Fibroblast of villous mesenchyme (primary cell): Measurements from ENCODE around the gene SKAP1. TPM values are rescaled to one million over a fixed set of nuclear protein-coding genes. Genes with fewer than 3 reads are reported as not detected.

Experiments
- DNase-seq: peaks from one replicate; pipeline ENCODE4 v3.0.0-alpha.2; 2010; ENCODE audit warnings: low read depth
- H3K4me3 ChIP-seq: 2 replicates; pipeline ENCODE4 v1.5.1; 2011; ENCODE audit warnings: low read depth, mild to moderate bottlenecking, low read length
- CTCF ChIP-seq: IDR thresholded peaks from 2 replicates; pipeline ENCODE4 v1.5.1; 2012; ENCODE audit warnings: low read depth, mild to moderate bottlenecking, low read length; ENCODE audit not compliant: insufficient read depth
- total RNA-seq: library from RNA; depleted of rRNA; stranded (reverse); fragments of >200 nt; gene quantifications from 2 replicates; pipeline ENCODE4 v1.2.3, GENCODE V29; 2012

SKAP1 gene
- total RNA-seq, 1 donor: not detected

- no peak for TF ChIP-seq CTCF
- no peak for DNase-seq
- H3K4me3 ChIP-seq: no peak overlapping the region
Observed at GRCh38 chr17:48328457-48328856, 101.6 kb downstream of the SKAP1 start.

- no peak overlapping the region for H3K4me3 ChIP-seq
- no peak for TF ChIP-seq CTCF
- no peak for DNase-seq
Observed at GRCh38 chr17:48326310-48326709, 103.7 kb downstream of the SKAP1 start.

DNA sequence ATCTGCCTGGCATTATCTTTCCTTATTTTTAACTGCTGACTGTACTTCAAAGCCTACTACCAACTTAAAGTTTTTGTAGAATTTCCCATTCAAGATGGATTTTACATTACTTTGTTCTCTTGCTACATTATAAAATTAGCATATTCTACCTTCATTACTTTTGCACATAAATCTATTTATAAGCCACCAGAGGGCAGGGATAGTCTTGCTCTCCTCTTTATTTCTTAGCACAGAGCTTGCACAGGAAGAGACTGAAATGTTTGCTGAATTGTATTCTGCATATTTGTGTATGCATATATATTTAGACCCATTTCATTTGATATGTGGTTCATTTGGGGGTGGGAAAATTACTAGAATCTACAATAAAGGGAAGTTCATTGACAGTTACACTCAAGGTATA, 108.0 kb downstream of the SKAP1 start:
- peak; percentile 20 for TF ChIP-seq CTCF
- peak; percentile 10 for DNase-seq
- H3K4me3 ChIP-seq: no peak overlapping the region

GRCh38 chr17:48317732-48318131, 112.3 kb downstream of the SKAP1 start:
- no peak for TF ChIP-seq CTCF
- DNase-seq: no peak

DNA sequence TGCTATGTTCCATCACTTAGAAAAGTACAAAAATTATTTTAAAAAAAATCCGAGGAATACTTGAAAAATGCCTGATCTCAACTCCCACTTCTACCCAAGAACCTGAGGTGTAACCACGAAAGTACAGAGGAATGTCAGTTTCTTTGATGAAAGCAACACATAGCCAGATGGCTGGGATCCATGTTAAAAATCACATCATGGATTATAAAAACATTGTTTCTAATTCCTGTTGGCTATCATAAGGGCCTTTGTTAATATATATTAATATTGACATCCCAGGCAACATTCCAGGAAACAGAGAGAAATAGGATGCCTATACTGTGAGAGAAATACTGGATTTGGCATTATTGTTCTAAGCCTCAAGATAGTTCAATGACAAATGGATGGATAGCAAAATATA, 115.3 kb downstream of the SKAP1 start:
- DNase-seq: no peak
- H3K4me3 ChIP-seq: no peak overlapping the region
- no peak for TF ChIP-seq CTCF

More at GRCh38 chr17:48317732-48318131, 112.3 kb downstream of the SKAP1 start:
- H3K4me3 ChIP-seq: no peak overlapping the region

- no peak for DNase-seq
- H3K4me3 ChIP-seq: no peak overlapping the region
- TF ChIP-seq CTCF: no peak
Observed at GRCh38 chr17:48313096-48313755, 116.8 kb downstream of the SKAP1 start.

DNA sequence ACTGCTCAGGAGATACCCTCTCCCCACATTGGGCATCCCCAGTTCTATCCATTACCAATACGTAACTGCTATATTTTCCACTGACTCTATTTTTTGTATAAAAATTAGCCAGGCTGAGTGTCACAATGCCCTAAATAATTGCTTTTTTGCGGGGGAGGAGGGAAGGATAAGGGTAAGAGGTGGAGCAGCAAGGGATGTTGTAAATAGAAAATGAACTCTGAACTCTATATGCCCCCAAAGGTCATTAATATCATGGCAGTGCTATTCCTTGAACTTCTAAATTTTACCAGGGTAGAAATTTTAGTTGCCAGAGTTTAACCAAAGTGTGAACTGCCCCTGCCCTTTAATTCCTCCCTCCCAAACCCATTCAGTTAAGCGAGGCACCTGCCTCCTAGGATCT, 118.7 kb downstream of the SKAP1 start:
- H3K4me3 ChIP-seq: no peak overlapping the region
- no peak for TF ChIP-seq CTCF
- DNase-seq: no peak
